ENCODE results near the gene ATG16L2.
"Not testable (repeated sequence)": the region's sequence is repeated elsewhere in the genome, so short reads cannot be mapped to it uniquely, and the experiment has no call there.

ATG16L2 gene

DNA sequence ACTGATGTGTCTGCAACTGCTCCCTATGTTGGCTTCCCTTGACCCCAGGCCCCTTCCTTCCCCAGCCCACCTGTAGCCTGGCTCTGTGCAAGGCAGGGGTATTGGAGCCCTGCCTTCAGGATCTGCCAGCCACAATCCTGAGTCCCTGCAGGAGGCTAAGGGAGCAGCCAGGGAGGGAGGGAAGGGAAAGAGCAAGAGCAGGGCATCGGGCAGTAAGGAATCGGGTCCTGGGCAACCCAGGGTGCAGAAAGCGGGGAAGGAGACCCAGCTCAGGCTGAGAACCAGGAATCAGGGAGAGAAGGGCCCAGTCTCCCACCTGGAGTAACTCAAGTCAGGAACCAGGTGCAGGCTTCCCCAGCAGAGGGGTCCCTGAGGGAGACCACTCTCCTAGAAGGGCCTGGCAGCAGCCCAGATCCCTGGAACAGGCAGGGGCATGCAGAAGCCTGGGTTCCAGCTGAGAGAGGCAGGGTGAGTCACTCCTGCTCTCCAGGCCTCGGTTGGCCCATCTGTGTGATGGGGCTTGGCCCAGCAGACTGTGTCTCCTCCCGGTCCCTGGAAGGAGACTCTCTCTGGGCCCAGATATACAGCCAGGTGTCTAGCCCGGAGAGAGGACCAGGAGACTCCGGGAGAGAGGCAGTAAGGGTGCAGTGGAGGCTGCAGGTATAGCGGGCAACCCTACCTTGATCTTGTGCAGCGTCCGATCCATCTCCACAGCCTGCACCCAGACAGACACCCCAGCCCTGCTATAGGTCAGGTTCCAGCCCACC is 33.7 kb upstream of the ATG16L2 start:
- no peak for DNase-seq (ENCODE audit: low read depth)

DNA sequence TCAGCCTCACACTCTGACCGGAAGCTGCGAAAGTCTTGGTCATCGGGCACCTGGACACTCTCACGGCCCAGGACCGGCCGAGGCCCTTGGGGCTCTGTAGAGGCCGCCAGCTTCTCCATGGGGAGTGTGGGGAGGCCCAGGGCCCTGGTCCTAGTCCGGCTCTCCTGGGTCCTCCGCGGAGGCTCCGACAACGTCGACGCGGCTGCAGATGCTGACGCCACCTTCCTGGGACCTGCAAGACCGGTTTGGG is 33.2 kb upstream of the ATG16L2 start:
- no peak for DNase-seq (ENCODE audit: low read depth)

DNA sequence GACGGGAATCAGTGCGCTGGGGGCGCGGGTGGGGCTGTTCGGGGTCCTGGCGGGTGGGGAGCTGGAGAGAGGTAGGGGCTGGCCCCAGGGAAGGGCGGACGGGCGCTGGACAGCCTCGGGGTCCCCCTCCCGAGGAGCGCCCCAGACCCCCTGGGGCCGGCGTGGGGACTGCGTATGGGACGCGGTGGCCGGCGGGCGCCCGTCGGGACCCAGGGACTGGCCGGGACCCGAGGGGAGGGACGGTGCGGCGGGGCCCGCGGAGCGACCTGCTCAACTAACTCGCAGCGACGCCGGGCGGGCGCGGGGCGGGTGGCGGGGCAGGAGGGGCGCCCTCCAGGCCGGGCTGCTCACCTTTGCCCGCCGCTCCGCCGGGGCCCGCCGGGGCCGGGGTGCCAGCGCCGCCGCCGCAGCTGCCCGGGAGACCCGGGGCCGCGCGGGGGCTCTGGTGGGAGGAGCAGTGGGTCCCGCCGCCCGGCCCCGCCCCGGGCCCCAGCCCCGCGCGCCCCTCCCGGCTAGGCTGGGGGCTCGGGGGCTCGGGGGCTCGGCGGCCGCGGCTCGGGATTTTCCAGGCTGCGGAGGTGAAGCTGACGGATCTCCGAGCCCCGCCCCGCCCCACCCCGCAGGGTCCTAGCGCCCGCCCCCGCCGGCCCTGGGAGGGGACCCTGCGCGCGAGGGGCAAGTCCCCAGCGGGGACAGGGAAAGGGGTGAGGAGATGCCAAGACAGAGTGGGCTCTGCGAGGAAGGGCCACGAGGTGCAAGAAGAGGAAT is 32.7 kb upstream of the ATG16L2 start:
- peak; percentile 47 for DNase-seq (ENCODE audit: low read depth)

DNA sequence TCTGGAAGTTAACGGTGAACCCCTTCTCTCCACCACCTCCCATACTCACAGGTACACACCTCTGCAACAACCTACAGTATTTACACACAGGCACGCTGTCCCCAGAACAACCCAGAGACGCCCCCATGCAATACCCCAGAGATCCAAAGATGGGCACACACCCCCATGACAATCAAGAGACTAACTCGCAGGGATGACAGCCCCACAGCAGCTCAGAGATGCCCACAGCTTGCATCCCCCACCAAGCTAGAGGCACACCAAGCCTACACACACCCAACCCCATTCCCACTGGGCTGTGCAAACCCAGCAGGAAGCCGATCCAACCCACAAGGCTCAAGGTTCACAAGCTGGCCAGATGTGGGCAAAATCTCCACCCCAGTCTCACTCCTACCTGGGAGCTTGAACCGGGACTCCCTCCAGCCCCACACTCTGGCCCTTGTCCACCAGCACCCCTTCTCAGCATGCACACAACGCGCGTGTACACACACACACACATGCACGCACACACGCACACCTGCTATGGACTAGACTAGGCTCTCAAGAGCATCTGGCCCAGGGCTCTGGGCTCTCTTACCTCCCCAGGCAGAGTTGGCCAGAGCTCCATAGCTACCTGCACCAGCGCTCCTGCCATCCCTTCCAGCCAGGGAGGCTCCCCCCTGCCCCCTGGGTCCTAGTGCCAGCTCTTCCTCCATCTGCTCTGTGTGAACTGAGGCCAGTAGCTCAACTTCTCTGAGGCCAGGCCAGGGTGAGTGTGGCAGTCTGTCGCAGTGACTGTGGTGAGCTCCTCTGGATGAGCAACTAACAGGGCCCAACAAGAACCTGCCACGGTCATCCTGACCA is 31.9 kb upstream of the ATG16L2 start:
- no peak for DNase-seq (ENCODE audit: low read depth)

DNA sequence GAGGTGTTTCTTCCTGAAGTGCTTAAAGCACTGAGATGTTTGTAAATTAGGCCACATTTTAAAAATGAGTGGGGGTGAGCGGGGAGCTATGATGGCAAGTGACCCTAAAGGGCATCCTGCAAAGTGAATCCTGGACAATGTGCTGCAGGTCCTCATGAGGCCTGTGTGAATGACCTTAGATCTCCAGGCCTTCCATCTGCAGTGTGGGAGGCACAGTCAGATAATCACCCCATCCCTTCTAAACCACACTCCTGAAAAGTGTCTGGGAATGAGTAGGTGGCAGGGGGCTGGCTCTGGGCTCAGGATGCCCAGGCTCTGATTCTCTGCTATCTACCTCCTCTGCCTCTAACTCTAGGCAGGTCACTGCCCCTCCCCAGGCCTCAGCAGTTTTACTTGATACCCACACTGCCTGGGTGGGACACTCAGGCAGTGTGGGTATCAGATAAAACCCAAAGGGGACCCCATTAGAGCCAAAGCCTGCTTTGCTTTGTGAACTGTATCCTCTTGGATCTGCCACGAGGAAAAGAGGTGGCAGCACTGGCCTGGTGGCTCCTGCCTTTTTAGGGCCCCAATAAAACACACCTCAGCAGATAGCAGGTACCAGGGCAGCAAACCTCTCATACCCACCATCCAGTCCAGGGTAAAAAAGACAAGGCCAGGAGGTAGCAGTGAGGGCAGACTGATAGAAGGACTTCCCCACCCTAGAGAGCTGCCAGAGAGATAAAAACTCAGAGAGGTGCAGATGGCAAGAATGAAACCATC is 30.9 kb upstream of the ATG16L2 start:
- no peak for DNase-seq (ENCODE audit: low read depth)

DNA sequence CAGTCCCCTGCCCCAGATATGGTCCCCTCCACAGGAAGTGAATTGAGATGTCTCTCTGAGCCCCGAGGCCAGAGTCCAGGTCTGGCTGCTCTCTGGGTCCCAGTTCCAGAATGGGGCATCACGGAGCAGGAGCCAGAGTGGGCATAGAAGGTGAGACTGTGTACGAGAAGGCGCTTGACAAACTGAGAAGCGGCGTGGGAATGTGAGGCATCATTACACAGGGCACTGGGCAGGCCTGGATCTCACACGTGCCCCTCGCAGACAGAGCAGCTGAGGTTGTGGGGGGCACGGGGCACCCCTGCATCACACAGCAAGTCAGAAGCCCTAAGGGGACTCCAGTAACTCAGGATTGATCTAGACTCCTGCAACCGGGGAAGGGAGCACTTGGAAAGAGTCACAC is 29.5 kb upstream of the ATG16L2 start:
- no peak for DNase-seq (ENCODE audit: low read depth)

DNA sequence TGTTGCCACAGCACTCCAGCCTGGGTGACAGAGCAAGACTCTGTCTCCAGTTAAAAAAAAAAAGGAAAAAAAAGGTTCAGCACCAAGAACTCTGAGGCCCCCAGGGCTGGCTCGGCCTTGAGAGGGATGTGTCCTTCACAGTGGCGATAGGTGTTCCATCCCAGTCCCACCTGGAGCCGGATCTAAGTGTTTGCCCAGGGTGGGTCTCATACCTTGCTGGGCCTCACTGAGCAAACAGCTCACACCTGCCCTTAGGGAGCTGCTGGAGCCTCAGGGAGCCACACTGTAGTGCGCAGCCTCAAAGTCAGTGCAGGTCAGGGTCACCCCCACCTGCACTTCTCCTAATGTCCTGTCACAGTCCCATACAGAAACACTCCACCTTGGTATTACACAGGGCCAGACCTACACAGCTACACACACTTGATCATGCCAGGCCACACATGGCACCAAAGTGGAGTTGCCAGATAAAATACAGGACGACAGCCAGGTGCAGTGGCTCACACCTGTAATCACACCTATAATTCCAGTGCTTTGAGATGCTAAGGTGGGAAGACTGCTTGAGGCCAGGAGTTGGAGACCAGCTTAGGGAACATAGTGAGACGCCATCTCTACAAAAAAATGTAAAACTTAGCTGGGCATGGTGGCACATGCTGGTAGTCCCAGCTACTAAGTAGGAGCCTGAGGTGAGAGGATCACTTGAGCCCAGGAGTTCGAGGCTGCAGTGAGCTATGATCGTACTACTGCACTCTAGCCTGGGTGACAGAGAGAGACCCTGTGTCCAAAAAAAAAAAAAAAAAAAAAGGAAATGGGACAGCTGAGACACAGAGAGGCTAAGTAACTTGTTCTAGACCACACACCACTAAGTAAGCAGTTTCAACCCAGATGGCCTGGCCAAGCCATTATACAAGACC is 27.7 kb upstream of the ATG16L2 start:
- DNase-seq (ENCODE audit: low read depth), result no peak

DNA sequence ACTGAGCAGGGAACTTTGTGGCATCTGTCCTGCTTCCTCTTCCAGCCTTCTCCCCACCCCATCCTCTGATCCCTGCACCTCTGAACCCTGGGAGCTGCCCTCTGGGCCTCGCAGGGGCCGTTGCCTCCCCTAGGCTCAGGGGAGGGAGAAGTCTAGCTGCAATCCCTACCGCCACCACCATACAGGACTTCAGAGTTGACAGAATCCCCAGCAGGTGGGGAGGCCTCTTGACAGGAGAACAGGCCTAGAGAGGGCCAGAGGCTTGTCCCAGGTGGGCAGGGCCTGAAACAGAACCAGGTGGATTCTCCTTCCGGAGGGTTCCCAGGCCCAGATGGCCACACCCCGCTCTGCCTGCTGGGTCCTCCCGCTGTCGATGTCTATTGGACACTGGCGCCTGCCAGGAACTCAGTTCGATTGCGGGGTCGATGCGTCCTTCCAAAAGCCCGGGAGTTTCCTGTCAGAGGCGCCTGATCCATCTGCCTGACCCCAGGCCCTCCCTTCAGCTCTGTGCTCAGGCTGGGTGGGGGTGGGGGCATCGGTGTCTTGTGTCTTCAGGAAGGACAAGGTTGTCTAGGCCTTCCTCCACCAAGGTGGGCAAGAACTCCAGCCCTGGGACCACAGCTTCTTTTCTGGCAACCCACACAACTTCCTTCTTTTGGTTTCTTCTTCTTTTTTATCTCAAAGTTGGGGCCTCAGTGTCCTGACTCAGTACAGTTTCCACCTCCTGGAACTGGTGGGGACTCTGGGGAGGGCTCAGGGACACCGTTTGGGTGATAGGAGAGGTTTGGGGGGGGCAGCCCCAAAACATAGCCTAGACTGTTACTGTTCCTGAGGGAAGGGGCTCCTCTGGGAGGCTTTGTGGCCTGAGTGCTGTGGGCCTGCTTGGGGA is 26.8 kb upstream of the ATG16L2 start:
- no peak for DNase-seq (ENCODE audit: low read depth)

DNA sequence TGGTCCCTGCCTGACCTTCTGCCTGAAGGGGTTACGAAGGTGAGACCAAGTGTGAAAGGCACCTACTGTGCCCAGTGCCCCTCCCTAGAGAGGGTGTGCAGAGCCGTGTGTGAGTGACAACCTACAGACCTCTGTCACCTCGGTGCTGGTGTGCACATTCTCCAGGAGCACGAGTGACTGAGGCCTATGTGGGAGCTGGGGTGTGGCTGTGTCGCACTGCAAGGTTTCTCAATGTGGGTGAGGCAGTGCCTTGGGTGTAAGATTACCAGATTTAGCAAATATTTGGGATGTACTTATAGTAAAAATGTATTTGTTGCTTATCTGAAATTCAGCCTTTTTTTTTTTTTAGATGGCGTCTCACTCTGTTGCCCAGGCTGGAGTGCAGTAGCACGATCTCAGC is 26.0 kb upstream of the ATG16L2 start:
- no peak for DNase-seq (ENCODE audit: low read depth)

DNA sequence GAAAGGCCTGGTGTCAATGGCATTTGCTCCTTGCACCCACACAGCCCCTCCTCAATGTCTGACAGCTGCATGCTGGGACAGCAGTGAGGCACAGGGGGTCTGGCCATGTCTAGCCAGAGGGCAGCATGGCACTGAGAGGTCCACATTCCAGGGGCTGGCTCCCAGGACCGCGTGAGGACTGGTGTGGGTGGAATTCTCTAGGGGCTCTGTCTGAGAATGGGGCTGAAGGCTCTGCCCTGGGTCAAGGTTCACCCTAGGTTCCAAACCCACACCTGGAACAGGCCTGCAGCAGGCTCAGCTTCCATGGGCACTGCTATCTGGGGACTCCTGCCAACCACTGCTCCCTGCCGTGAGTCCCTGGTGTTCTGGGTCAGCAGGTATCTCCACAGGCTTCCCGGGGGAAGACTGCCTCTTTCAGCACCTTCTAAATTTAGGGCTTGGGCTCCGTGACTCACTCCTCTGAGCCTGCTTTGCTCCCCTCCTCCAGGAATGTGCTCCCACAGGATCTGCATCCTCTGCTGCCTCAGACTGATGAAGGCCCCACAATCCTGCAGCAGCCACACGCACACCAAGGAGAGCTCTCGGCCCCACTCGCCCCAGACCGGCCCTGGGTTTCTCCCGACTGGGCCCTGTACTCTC is 24.6 kb upstream of the ATG16L2 start:
- no peak for DNase-seq (ENCODE audit: low read depth)

DNA sequence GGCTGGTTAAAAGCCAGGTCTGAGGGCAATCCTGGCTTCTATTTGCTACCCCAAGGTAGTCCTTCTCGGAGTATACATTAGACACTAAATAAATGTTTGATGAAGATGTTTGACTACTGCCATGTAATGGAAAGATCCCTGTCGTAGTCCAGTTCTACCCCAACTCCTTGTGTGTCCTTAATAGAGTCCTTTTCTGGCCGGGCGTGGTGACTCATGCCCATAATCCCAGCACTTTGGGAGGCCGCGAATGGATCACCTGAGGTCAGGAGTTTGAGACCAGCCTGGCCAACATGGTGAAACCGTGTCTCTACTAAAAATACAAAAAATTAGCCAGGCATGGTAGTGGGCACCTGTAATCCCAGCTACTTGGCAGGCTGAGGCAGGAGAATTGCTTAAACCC is 23.0 kb upstream of the ATG16L2 start:
- not testable (repeated sequence) for DNase-seq (ENCODE audit: low read depth)

DNA sequence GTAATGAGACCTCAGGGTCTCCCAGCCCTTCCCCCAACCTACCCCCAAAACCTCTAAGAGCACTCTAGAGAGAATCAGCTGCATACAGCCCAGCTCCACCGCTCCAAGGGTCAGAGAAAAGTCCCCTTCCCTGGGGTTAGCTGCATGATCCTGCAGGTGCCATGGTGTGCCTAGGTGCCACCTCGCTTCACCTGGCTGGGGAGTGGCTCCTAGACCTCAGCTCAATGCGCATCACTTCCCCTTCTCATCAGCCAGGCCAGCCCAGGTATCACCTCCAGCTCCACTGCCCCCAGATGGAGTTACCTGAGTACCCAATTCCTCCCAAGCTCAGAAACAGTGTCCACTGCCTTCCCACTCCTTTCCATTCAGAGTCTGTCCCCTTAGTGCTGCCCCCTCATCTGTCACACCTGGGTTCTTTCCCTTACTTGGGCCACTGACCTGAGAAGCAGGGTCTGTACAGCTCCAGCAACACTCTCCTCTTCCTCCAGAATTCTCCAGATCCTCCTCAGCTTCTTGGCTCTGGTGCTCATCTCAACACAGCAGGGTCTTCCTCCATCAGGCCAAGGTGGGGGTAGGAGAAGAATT is 21.7 kb upstream of the ATG16L2 start:
- no peak for DNase-seq (ENCODE audit: low read depth)

DNA sequence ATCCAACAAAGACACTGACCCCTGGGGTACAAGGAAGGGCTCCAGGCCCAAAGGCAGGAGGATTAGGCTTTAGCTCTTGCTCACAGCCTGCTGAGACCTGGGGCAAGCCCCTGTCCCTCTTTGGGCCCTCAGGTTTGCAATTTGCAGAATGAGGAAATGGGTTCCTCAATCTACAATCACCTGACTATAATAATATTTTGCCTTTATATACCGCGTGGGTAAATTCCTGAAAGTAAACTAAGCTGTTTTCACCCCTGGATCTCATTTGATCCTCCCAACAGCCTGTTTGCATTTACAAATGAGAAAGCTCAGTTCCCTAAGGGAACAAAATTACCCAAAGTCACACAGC is 21.2 kb upstream of the ATG16L2 start:
- no peak for DNase-seq (ENCODE audit: low read depth)

DNA sequence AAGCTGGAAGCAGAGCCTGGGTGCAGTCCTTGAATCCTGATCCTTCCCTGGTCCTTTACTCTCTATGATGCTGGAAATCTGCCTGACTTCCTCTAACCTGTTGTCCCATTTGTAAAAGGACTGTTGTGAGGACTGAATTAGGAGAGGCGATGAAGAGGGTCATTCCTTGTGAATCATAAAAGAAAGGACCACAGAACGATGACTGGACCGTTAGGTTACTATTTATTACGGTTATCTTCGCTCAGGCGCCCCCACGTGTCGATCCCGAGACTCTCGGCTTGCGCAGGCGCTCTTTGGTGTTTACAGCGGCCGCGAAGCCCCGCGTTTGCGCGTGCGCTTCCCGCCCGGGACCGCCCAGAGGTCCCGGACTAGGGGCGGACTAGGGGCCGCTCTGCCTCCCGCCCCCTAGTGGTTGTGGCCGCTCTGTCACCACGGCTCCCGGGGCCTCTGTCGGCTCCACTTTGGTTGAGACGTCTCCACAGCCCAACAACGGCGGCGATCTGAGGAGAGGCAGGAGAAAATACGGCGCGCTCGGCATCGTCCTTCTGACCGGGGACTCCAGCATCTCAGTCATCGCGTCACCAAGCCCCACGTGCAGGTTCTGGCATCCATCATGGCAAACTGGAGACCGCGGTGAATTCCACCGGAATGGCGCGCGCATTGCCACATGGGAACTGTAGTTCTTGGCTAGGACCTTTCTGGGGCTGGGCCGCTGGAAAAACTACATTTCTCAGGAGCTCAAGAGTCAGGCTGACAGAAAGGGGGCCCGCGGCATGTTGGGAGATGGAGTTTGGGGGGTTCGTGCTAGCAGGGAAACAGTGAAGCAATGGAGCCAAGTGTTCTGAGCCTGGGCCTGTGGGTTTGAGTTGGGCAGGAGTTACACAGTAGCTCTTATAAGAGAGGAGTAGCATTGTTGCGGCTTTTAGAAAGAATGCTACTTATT is 20.5 kb upstream of the ATG16L2 start, which contains the start of gene STARD10:
TSS of gene STARD10 (minus strand) at position 623 of the 943 bp plus-strand sequence. CDS start 12,866 bp downstream, outside the sequence.
- DNase-seq (ENCODE audit: low read depth), result peak; percentile 89

DNA sequence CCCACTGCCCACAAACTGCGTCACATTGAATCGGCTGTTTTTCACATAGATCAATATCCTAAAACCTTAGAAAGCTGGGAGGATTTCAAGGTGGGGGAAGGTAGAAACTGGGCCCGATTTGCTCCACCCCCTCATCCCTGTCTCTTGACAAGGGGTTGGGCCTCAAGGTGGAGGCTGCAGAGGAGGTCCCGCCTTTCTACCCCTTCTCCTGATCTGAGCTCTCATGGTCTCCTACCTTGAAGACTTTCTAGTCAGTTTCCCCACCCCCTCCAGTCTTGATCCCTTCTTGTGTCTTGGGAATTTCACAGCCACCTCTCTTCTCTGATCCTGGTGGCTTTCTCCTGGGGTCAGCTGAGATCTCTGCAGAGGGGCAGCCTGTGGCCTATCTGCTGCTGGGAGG is 15.8 kb upstream of the ATG16L2 start:
- no peak for DNase-seq (ENCODE audit: low read depth)

DNA sequence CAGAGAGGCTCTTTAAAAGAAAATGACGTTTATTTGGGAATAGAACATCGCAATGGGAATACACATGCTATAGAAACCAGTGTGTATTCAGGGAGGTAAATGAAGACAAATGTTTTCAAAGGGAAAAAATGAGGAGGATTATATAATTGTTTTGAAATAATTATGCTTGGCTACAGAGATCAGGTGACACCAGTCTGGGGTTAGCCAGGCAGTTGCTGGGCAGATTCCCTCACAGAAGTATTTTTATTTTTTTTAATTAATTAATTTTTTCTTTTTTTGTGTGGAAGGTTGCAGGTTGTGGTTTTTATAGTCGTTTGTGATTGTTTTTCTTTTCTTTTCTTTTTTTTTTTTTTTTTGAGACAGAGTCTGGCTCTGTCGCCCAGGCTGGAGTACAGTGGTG is 14.8 kb upstream of the ATG16L2 start:
- no peak for DNase-seq (ENCODE audit: low read depth)

DNA sequence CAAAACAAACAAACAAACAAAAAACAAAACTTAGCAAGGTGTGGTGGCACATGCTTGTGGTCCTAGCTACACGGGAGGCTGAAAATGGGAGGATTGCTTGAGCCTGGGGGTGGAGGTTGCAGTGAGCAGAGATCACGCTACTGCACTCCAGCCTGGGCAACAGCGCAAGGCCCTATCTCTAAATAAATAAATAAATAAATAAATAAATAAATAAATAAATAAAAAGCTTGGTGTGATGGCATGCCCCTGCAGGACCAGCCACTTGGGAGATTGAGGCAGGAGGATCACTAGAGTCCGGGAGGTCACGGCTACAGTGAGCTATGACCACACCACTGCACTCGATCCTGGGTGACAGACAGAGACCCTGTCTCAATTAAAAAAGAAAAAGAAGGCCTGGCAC is 11.4 kb upstream of the ATG16L2 start:
- DNase-seq (ENCODE audit: low read depth), result no peak

DNA sequence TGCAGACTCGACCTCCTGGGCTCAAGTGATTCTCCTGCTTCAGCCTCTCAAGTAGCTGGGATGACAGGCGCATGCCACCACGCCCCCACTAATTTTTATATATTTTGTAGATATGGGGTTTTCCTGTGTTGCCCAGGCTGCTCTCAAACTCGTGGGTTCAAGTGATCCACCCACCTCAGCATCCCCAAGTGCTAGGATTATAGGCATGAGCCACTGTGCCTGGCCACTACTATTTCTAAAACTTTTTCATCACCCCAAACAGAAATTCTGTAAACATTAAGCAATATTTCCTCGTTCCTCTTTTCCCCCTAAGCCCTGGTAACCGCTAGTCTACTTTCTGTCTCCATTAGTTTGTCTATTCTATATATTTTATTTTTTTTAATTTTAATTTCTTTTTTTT is 9.0 kb upstream of the ATG16L2 start:
- no peak for DNase-seq (ENCODE audit: low read depth)

Measured in T follicular helper cell (primary cell).